Stomach (tissue), 9 donors: ENCODE measurements around the gene SMAD4. TPM values are rescaled to one million over a fixed set of nuclear protein-coding genes. Genes with fewer than 3 reads are reported as not detected.

ENCODE experiments used
- DNase-seq, 2 donors: peaks; one replicate each; pipeline versions ENCODE4 v3.0.0 to v3.0.0-alpha.2; 2013 to 2019
- H3K27ac ChIP-seq, 5 donors: fragments of 200-600 bp in 4 of 5; sonication (generic) in 4 of 5; one replicate each; pipeline ENCODE4 v1.5.1; 2013 to 2019; ENCODE audit warnings: mild to moderate bottlenecking in 1 of 5, moderate library complexity in 1 of 5
- H3K27me3 ChIP-seq, 3 donors: fragments of 200-600 bp; sonication (generic); one replicate each; pipeline ENCODE4 v1.5.1; 2017 to 2019; ENCODE audit warnings: mixed run types in 1 of 3
- H3K36me3 ChIP-seq, 4 donors: fragments of 200-600 bp; sonication (generic); 1 replicate in 3 of 4; 2 replicates in 1 of 4; pipeline ENCODE4 v1.5.1; 2016 to 2019
- H3K4me1 ChIP-seq, 4 donors: fragments of 200-600 bp; sonication (generic); one replicate each; pipeline ENCODE4 v1.5.1; 2016 to 2019
- H3K4me3 ChIP-seq, 4 donors: fragments of 200-600 bp; sonication (generic) in 3 of 4; one replicate each; pipeline ENCODE4 v1.5.1; 2016 to 2019; ENCODE audit warnings: mild to moderate bottlenecking in 1 of 4
- H3K9me3 ChIP-seq, 4 donors: fragments of 200-600 bp; sonication (generic); one replicate each; pipeline ENCODE4 v1.5.1; 2016 to 2019
- EP300 ChIP-seq: sonication (generic); formaldehyde crosslinking; IDR thresholded peaks from one replicate; pipeline ENCODE4 v1.6.1; 2017; ENCODE audit warnings: antibody characterized with exemption
- POLR2A ChIP-seq, 4 donors: fragments of 450-650 bp; IDR thresholded peaks; one replicate each; pipeline ENCODE4 v1.6.1; 2016; ENCODE audit warnings: antibody characterized with exemption in 4 of 4, control low read depth in 2 of 4, mild to moderate bottlenecking in 1 of 4, moderate library complexity in 1 of 4
- POLR2AphosphoS5 ChIP-seq, 3 donors: sonication (generic); formaldehyde crosslinking; IDR thresholded peaks; one replicate each; pipeline ENCODE4 v1.6.1; 2016; ENCODE audit warnings: antibody characterized with exemption in 3 of 3
- WGBS, 5 donors: extraction: QIAGEN DNeasy Blood & Tissue Kit in 3 of 5; methylation state at CpG; one replicate each; pipeline versions ENCODE4 v1.1.5 to v1.1.7; 2013 to 2018; 5-methylcytosine and 5-hydroxymethylcytosine counted together
- intact Hi-C: fragments of 100-400 bp; cut with DNase I; formaldehyde crosslinking; loops from one replicate; pipeline ENCODE4 v1.15.1; 2023; ENCODE audit warnings: low total_unique reads
- polyA plus RNA-seq, 3 donors: library from polyadenylated mRNA; stranded (reverse); fragments of 200-250 nt; gene quantifications; one replicate each; pipeline ENCODE4 v1.2.3, GENCODE V29; 2013
- total RNA-seq, 5 donors: library from RNA; depleted of rRNA; stranded (reverse); fragments of >200 nt; gene quantifications; one replicate each; pipeline versions ENCODE4 v1.1.0 to v1.2.3, GENCODE V29; 2014 to 2016
- TF ChIP-seq, protein P1 (sequence below), 7 experiments: fragments of 450-650 bp in 4 of 7; fragments of 200-600 bp in 3 of 7; sonication (generic) in 3 of 7; IDR thresholded peaks; one replicate each; pipeline ENCODE4 v1.5.1; 2016 to 2019; ENCODE audit warnings: antibody characterized with exemption in 7 of 7, control low read depth in 2 of 7, mild to moderate bottlenecking in 1 of 7
- donor health status: healthy with polysubstance abuse.
- donor health status: Bipolar disorder and iron deficiency.
- donor health status: healthy.

The SMAD4 gene
- total and polyA plus RNA-seq, 8 donors: 10.4 to 184 (median 68.1) TPM

DNA sequence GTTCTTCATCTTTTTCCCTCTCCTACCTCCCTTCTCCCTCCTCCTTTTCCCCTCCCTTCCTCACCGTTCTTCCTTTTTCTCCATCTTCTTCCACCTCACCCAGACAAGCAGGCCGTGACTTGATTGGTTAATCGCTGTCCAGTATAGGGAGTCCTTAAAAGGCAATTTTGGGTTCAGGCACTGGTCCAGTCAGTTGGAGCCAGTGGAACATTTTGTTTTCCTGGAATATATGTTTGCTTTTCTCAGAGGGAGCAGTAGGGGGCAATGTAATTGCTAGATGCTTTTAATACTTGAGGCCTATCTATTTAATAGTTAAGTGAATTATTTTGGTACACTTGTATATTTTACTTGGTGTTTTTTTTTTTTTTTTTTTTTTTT, 47.2 kb upstream of the SMAD4 start:
- peaks cover 21 to 61% (median 52%) of the 10 kb centered on the region in 4 donors for H3K36me3 ChIP-seq
- H3K27me3 ChIP-seq: no peaks in the 10 kb centered on the region
- DNase-seq: no peak
- WGBS, 5 donors: 86 to 97% (median 95%) methylated on average over 3 of the region's 3 CpGs
- TF ChIP-seq POLR2A (IDR thresholded peaks at IDR 0.05): no peak
- TF ChIP-seq, protein P1, sequence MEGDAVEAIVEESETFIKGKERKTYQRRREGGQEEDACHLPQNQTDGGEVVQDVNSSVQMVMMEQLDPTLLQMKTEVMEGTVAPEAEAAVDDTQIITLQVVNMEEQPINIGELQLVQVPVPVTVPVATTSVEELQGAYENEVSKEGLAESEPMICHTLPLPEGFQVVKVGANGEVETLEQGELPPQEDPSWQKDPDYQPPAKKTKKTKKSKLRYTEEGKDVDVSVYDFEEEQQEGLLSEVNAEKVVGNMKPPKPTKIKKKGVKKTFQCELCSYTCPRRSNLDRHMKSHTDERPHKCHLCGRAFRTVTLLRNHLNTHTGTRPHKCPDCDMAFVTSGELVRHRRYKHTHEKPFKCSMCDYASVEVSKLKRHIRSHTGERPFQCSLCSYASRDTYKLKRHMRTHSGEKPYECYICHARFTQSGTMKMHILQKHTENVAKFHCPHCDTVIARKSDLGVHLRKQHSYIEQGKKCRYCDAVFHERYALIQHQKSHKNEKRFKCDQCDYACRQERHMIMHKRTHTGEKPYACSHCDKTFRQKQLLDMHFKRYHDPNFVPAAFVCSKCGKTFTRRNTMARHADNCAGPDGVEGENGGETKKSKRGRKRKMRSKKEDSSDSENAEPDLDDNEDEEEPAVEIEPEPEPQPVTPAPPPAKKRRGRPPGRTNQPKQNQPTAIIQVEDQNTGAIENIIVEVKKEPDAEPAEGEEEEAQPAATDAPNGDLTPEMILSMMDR (IDR thresholded peaks at IDR 0.05): no peak
- no peak for TF ChIP-seq POLR2AphosphoS5 (IDR thresholded peaks at IDR 0.05)
- TF ChIP-seq EP300: no peak
- peaks cover 0 to 2% (median 0%) of the 10 kb centered on the region in 4 donors for H3K9me3 ChIP-seq
- H3K4me1 ChIP-seq: peaks cover 0 to 25% (median 6%) of the 10 kb centered on the region in 4 donors
- no peak overlapping the region for H3K27ac ChIP-seq
- H3K4me3 ChIP-seq: no peak overlapping the region
- intact Hi-C loops: no loop called here

DNA sequence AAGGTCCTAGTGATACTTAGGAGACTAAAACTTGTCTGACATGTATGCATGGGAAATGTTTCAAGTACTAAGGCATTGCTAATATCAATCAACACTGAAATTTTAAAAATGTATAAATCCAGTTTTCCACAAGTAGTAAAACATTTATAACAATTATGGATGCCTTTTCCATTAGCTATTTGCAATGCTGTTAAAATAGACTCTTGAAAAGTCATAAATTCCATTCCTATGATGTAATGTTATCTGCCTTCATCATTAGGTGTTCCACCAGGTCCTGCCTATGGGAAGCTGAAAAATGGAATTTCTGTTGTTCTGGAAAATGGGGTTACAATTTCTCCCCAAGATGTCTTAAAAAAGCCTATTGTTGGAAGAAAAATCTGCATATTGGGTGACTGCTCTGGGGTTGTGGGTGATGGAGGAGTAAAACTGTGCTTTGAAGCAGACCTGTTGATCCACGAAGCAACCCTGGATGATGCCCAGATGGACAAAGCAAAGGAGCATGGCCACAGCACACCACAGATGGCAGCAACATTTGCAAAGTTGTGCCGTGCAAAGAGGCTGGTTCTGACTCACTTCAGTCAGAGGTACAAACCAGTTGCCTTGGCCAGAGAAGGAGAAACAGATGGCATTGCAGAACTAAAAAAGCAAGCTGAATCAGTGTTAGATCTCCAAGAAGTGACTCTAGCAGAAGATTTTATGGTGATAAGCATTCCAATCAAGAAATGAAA, 43.5 kb upstream of the SMAD4 start:
- no peak overlapping the region for H3K4me3 ChIP-seq
- no peaks in the 10 kb centered on the region for H3K9me3 ChIP-seq
- no peak for DNase-seq
- intact Hi-C loops: no loop called here
- peaks cover 6 to 39% (median 33%) of the 10 kb centered on the region in 4 donors for H3K36me3 ChIP-seq
- 82 to 89% (median 85%) methylated on average over 2 of the region's 2 CpGs for WGBS, 5 donors
- TF ChIP-seq, protein P1 (IDR thresholded peaks at IDR 0.05): no peak
- TF ChIP-seq POLR2A (IDR thresholded peaks at IDR 0.05) (no peak), POLR2AphosphoS5 (IDR thresholded peaks at IDR 0.05) (no peak), EP300 (no peak)
- no peak overlapping the region for H3K27ac ChIP-seq
- H3K27me3 ChIP-seq: no peaks in the 10 kb centered on the region
- peaks cover 0 to 25% (median 6%) of the 10 kb centered on the region in 4 donors for H3K4me1 ChIP-seq

DNA sequence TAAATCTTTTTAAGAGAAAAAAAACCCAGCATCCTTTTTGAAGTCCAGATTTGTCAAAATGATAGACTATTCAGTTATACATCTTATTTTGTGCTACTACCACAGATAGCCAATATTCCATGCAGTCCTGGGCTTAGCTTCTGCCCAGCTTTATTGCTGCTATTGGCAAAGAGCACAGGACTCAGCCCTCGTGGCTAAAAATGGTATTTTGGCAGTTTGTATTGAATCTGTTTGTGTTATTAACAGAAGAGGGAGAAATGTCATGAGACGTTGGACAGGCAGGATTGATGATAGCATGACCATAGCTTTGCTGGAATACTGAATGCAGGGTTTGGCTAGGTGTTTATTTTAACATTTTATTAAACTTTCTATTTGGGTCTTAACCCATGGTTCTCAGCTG, 42.8 kb upstream of the SMAD4 start:
- Histone ChIP-seq H3K27ac (no peak overlapping the region), H3K36me3 (peaks cover 6 to 39% (median 32%) of the 10 kb centered on the region in 4 donors), H3K27me3 (no peaks in the 10 kb centered on the region), H3K4me1 (peaks cover 0 to 20% (median 4%) of the 10 kb centered on the region in 4 donors), H3K9me3 (no peaks in the 10 kb centered on the region), H3K4me3 (no peak overlapping the region)
- intact Hi-C loops: no loop called here
- WGBS, 5 donors: 43 to 68% (median 56%) methylated on average over 2 of the region's 2 CpGs
- TF ChIP-seq POLR2A (IDR thresholded peaks at IDR 0.05) (no peak), POLR2AphosphoS5 (IDR thresholded peaks at IDR 0.05) (no peak), EP300 (no peak)
- TF ChIP-seq, protein P1 (IDR thresholded peaks at IDR 0.05): no peak
- DNase-seq: no peak

DNA sequence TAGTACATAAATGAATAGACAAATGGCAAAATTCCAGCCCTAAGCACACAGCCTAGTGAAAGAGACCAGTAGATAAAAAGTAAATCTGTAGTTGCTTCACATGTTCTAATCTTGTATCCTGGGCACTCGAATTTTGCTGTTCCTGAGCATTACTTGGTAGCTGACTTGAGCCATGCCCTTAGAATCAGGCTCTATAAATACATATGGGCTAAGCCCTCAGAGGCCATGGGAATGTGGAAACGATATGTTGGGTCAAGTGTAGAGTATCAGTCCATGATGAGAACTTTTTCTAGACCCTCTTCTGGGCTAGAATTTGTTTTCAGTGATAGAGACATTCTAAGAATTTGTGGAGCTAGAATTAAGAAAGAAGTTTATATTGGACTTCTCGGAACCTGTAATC, 40.3 kb upstream of the SMAD4 start:
- DNase-seq: no peak
- Histone ChIP-seq H3K4me1 (peaks cover 0 to 13% (median 3%) of the 10 kb centered on the region in 4 donors), H3K9me3 (no peaks in the 10 kb centered on the region), H3K27me3 (no peaks in the 10 kb centered on the region), H3K4me3 (no peak overlapping the region), H3K27ac (no peak overlapping the region), H3K36me3 (peaks cover under 1 to 30% (median 24%) of the 10 kb centered on the region in 4 donors)
- WGBS, 5 donors: 86 to 94% (median 88%) methylated on average over 3 of the region's 3 CpGs
- no peak for TF ChIP-seq EP300
- no peak for TF ChIP-seq POLR2AphosphoS5 (IDR thresholded peaks at IDR 0.05)
- TF ChIP-seq, protein P1 (IDR thresholded peaks at IDR 0.05): no peak
- intact Hi-C loops: no loop called here
